Esophagus (tissue), 2 donors: ENCODE results near the gene IL36B. TPM values are rescaled to one million over a fixed set of nuclear protein-coding genes. Genes with fewer than 3 reads are reported as not detected.

Experiments
- H3K27ac ChIP-seq, 2 donors: one replicate each; pipeline ENCODE4 v1.5.1; 2013; ENCODE audit warnings: low read depth in 2 of 2, mild to moderate bottlenecking in 2 of 2, inconsistent platforms in 1 of 2, low read length in 1 of 2, moderate library complexity in 1 of 2
- H3K27me3 ChIP-seq, 2 donors: one replicate each; pipeline ENCODE4 v1.6.1; 2013; ENCODE audit warnings: low read length in 2 of 2, control low read depth in 1 of 2, mild to moderate bottlenecking in 1 of 2; ENCODE audit not compliant: insufficient read depth in 2 of 2, control insufficient read depth in 1 of 2
- H3K36me3 ChIP-seq, 2 donors: one replicate each; pipeline ENCODE4 v1.6.1; 2013; ENCODE audit warnings: low read length in 1 of 2; ENCODE audit not compliant: control insufficient read depth in 2 of 2, insufficient read depth in 2 of 2
- H3K4me1 ChIP-seq, 2 donors: one replicate each; pipeline ENCODE4 v1.6.1; 2013; ENCODE audit warnings: low read length in 1 of 2; ENCODE audit not compliant: control insufficient read depth in 2 of 2, insufficient read depth in 2 of 2
- H3K4me3 ChIP-seq, 2 donors: one replicate each; pipeline ENCODE4 v1.5.1; 2013; ENCODE audit warnings: low read length in 2 of 2, mild to moderate bottlenecking in 2 of 2, low read depth in 1 of 2, moderate library complexity in 1 of 2
- H3K9me3 ChIP-seq, 2 donors: one replicate each; pipeline ENCODE4 v1.6.1; 2013; ENCODE audit warnings: mild to moderate bottlenecking in 2 of 2, low read depth in 1 of 2, low read length in 1 of 2, moderate library complexity in 1 of 2; ENCODE audit not compliant: control insufficient read depth in 2 of 2, insufficient read depth in 1 of 2
- WGBS, 2 donors: extraction: QIAGEN DNeasy Blood & Tissue Kit; methylation state at CpG; one replicate each; pipeline ENCODE4 v1.1.7; 2013; 5-methylcytosine and 5-hydroxymethylcytosine counted together
- polyA plus RNA-seq, 2 donors: library from polyadenylated mRNA; stranded (reverse); fragments of 200-250 nt; gene quantifications; one replicate each; pipeline ENCODE4 v1.2.3, GENCODE V29; 2013
- donor health status: healthy with polysubstance abuse.
- donor health status: Bipolar disorder and iron deficiency.

Gene IL36B
- polyA plus RNA-seq, 2 donors = 1.5 to 8.8 TPM

DNA sequence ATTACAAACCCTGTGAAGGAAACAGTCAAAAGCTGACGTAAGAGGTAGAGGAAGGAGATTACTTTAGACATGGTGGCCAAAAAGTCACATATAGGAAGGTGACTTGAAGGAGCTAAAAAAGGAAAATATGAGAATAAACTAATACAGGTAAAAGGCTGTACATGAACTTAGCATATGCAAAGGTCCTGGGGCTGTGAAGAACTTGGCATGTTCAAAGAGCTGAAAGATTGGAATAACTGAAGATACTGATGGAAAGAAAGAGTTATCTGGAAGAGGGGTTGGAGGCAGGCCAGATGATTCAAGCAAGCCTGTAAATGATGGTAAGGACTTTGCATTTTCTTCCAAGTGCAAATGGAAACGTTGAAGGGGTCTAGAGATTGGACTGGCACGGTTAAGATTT lies 34.2 kb downstream of the IL36B start:
- Histone ChIP-seq H3K9me3 (no peaks in the 10 kb centered on the region), H3K27ac (no peak overlapping the region), H3K36me3 (no peaks in the 10 kb centered on the region), H3K27me3 (no peaks in the 10 kb centered on the region), H3K4me3 (no peak overlapping the region), H3K4me1 (no peaks in the 10 kb centered on the region)
- WGBS, 2 donors = 69 to 82% methylated on average over 3 of the region's 3 CpGs

DNA sequence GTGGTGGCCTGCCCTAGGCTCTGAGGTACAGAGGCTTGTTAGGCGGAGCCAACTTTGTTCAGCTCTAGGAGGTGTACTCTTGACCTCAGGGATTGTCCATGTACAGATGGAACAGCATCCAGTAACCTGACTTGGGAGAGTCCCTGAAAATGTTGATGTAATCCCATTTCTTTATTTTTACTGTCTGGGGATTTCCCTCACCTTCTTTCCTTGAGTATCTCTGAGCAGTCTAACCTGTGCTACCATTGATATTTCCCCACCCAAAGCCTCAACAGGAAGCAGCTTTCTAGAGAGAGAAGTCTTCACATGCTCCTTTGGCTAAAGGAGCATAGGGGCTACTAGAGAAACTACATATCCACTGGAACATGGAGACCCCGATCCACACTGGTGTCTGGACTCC lies 37.0 kb downstream of the IL36B start:
- 88 to 90% methylated on average over 2 of the region's 2 CpGs for WGBS, 2 donors
- Histone ChIP-seq H3K36me3 (no peaks in the 10 kb centered on the region), H3K27me3 (no peaks in the 10 kb centered on the region), H3K4me3 (no peak overlapping the region), H3K4me1 (no peaks in the 10 kb centered on the region), H3K9me3 (no peaks in the 10 kb centered on the region), H3K27ac (no peak overlapping the region)

DNA sequence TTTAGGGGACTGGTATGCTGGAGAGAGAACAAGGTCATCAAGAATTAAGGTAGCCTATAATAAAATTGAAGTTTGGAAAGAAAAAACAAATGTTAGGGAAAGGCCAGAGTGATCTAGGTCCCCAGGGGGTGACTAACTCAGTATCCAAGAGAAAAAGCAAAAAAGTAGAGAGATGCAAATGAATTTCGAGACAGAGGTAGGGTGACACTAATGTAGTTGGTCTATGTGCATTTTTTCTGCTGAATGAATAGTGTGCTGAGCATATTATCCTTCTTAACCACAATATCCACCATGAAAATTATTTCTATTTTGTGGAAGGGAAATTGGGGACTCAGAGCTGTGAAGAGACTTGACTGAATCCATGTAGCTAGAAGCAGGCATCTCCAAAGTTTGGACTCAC lies 37.6 kb downstream of the IL36B start:
- no peak overlapping the region for H3K4me3 ChIP-seq
- no peak overlapping the region for H3K27ac ChIP-seq
- no peaks in the 10 kb centered on the region for H3K36me3 ChIP-seq
- H3K9me3 ChIP-seq = no peaks in the 10 kb centered on the region
- H3K27me3 ChIP-seq = no peaks in the 10 kb centered on the region
- H3K4me1 ChIP-seq = no peaks in the 10 kb centered on the region
- WGBS, 2 donors = 67 to 72% methylated on average over 1 of the region's 1 CpG

DNA sequence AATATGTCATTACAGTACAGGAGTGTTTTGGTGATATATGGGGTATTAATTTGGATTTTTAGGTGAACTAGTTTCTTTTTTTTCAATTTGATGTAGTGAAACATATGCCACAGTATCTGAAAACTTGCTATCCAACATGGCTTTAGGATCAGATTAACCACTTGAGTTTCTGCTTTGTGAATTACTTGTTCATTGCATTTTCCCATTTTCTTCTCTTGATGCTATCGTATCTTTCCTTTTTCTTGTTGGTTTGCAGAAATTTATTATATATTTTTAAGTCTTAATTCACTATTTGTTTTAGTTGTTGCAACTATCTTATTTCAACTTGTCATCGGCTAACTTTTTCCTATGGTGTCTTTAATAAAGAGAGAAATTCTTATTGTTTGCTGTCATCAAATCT lies 38.6 kb downstream of the IL36B start:
- Histone ChIP-seq H3K9me3 (no peaks in the 10 kb centered on the region), H3K27ac (no peak overlapping the region), H3K4me1 (no peaks in the 10 kb centered on the region), H3K27me3 (no peaks in the 10 kb centered on the region), H3K36me3 (no peaks in the 10 kb centered on the region), H3K4me3 (no peak overlapping the region)
- 97 to 99% methylated on average over 2 of the region's 2 CpGs for WGBS, 2 donors

DNA sequence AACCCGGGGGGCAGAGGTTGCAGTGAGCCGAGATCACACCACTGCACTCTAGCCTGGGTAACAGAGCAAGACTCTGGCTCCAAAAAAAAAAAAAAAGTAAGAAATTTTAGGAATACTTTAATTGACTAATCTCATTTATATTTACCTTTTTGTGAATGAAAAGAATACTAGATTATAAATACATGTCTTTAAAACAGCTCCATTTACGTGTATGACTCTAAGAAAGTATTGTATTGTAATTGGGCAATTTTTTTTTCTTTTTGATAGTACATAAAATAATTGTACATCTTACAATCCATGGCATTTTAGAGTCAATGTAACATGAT lies 39.4 kb downstream of the IL36B start:
- 75 to 79% methylated on average over 3 of the region's 3 CpGs for WGBS, 2 donors
- Histone ChIP-seq H3K27ac (no peak overlapping the region), H3K36me3 (no peaks in the 10 kb centered on the region), H3K9me3 (no peaks in the 10 kb centered on the region), H3K4me3 (no peak overlapping the region), H3K4me1 (no peaks in the 10 kb centered on the region), H3K27me3 (no peaks in the 10 kb centered on the region)

DNA sequence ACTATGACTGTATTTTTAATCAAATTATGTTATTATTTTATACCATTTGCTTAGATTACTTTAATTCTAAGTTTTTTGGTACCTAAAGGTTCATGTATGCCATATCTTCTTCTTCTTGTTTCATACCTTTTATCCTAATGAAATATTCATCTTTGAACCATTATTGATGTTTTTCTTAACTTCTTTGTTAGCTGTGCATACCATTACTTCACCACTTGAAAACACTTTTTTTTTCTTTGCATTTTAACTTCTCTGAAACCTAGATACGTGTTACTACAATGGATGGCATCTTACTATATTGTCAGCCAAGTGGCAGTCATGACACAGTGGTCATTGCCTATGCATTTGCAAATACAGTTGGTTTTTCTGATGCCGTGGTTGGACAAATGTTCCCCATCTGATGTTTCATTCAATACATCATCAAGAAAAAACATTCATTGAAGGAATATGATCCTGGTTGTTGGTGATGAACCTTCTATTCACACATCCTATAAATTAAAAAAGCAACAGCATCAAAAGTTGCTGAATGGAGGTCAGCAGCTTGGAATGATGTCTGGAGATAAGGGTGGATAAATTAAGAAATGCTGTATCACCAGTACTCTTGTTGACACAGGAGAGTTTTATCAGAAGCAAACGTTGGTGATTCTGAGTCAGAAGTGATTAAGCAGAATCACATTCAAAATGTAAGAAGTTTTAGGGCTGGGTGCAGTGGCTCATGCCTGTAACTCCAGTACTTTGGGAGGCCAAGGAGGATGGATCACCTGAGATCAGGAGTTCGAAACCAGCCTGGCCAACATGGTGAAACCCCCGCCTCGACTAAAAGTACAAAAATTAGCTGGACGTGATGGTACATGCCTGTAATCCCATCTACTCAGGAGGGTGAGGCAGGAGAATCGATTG lies 40.0 kb downstream of the IL36B start:
- H3K27ac ChIP-seq = no peak overlapping the region
- no peaks in the 10 kb centered on the region for H3K27me3 ChIP-seq
- no peak overlapping the region for H3K4me3 ChIP-seq
- WGBS, 2 donors = 71 to 73% methylated on average over 8 of the region's 8 CpGs
- H3K9me3 ChIP-seq = no peaks in the 10 kb centered on the region
- no peaks in the 10 kb centered on the region for H3K36me3 ChIP-seq
- no peaks in the 10 kb centered on the region for H3K4me1 ChIP-seq

DNA sequence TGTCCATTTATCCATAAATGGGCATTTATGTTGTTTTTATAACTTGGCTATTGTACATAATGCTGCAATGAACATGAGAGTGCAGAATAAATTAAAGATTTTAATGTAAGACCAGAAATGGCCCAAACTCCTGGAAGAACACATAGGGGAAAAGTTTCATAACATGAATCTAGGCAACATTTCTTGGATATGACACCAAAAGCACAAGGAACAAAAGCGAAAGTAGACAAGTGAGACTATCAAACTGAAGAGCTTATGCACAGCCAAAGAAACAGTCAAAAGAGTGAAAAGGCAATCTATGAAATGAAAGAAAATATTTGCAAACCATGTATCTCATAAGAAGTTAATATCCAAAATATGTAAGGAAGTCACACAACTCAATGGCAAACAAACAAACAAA lies 41.6 kb downstream of the IL36B start:
- H3K4me3 ChIP-seq = no peak overlapping the region
- H3K27me3 ChIP-seq = no peaks in the 10 kb centered on the region
- no peaks in the 10 kb centered on the region for H3K9me3 ChIP-seq
- H3K36me3 ChIP-seq = no peaks in the 10 kb centered on the region
- H3K27ac ChIP-seq = no peak overlapping the region
- H3K4me1 ChIP-seq = no peaks in the 10 kb centered on the region
- 93 to 99% methylated on average over 1 of the region's 1 CpG for WGBS, 2 donors

DNA sequence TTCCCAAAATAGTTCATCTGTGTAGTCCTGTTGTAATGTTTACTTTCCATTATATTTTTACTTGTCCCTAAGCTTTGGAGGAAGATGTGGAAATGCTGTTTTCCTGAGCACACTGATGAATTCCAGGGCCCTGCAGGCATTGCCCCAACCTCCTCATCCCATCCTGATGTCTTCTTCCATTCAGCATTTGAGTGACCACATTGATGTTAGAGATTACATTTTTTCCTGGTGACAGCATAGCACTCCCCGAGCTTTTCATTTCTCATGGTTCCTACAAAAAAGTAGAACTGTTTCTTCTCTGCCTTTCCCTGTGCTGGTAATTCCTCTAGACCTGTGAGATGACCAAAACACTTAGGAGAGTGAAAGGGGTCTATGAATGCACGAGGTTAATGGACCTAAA lies 42.6 kb downstream of the IL36B start:
- WGBS, 2 donors = 34 to 43% methylated on average over 2 of the region's 2 CpGs
- Histone ChIP-seq H3K4me3 (no peak overlapping the region), H3K27me3 (no peaks in the 10 kb centered on the region), H3K27ac (no peak overlapping the region), H3K9me3 (no peaks in the 10 kb centered on the region), H3K4me1 (no peaks in the 10 kb centered on the region), H3K36me3 (no peaks in the 10 kb centered on the region)

DNA sequence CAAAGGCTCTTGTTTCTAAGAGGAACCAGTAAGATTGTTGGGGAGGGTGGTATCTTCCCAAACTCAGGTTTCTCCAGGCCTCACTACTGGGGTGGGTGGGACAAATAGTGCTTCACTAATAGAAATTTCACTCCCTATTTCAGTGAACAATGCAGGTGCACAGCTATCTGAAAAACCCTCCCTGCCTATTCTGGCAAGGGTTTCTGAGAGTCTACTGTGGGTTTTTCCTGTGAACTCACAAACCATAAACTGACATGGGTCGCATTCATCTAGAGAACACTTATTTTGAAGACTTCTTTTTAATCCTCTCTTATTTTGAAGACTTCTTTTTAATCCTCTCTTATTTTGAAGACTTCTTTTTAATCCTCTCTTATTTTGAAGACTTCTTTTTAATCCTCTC lies 43.0 kb downstream of the IL36B start:
- Histone ChIP-seq H3K9me3 (no peaks in the 10 kb centered on the region), H3K27ac (no peak overlapping the region), H3K36me3 (no peaks in the 10 kb centered on the region), H3K4me3 (no peak overlapping the region), H3K27me3 (no peaks in the 10 kb centered on the region), H3K4me1 (no peaks in the 10 kb centered on the region)
- WGBS, 2 donors = 65 to 69% methylated on average over 1 of the region's 1 CpG

DNA sequence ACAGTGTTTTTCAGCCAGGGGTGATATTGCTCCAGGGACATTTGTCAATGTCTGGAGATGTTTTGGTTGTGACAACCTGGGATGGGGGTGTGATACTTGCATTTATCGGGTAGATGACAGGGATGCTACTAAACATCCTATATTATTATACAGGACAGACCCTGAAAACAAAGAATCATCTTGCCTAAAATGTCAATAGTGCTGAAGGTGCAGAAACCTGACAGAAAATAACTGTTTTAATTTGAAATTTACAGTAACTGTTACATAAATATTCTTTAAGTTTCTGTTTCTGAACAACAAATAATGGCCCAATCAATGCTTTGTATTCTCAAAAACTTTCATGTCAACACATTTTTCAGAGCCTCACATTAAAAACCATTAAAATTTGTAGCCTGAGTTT lies 45.4 kb downstream of the IL36B start:
- 72 to 74% methylated on average over 1 of the region's 1 CpG for WGBS, 2 donors

More for the DNA sequence above, 45.4 kb downstream of the IL36B start:
- Histone ChIP-seq H3K4me1 (no peaks in the 10 kb centered on the region), H3K9me3 (no peaks in the 10 kb centered on the region), H3K36me3 (no peaks in the 10 kb centered on the region), H3K4me3 (no peak overlapping the region), H3K27me3 (no peaks in the 10 kb centered on the region), H3K27ac (no peak overlapping the region)
